BJ (cell line): ENCODE data around the gene EHBP1. TPM values are rescaled to one million over a fixed set of nuclear protein-coding genes. Genes with fewer than 3 reads are reported as not detected.

Source experiments
- CTCF ChIA-PET: fragments of 350-600 bp; formaldehyde crosslinking; extraction: SDS; loops from one replicate; lab custom pipeline; 2021; ENCODE audit warnings: antibody characterized with exemption, inconsistent platforms; lab: Yijun Ruan, JAX
- POLR2A ChIA-PET: fragments of 300-600 bp; sonication (Branson Sonifier 250); formaldehyde crosslinking; extraction: SDS; loops from one replicate; lab custom pipeline; 2021; ENCODE audit warnings: antibody characterized with exemption; lab: Charles Lee
- DNase-seq: peaks from one replicate; pipeline ENCODE4 v3.0.0-alpha.2; 2011; ENCODE audit warnings: low read depth
- H3K27me3 ChIP-seq: 2 replicates; pipeline ENCODE4 v1.6.0; 2011; ENCODE audit warnings: low read length; ENCODE audit not compliant: control insufficient read depth, insufficient read depth
- H3K36me3 ChIP-seq: 2 replicates; pipeline ENCODE4 v1.5.1; 2011; ENCODE audit warnings: low read length; ENCODE audit not compliant: control insufficient read depth, insufficient read depth
- H3K4me3 ChIP-seq: 2 replicates; pipeline ENCODE4 v1.5.1; 2011; ENCODE audit warnings: low read depth, mild to moderate bottlenecking, control low read depth, low read length
- polyA plus RNA-seq: library from polyadenylated mRNA; depleted of rRNA; stranded (reverse); fragments of >200 nt; gene quantifications from 2 replicates; pipeline ENCODE4 v1.2.3, GENCODE V29; 2011
- TF ChIP-seq, protein P1 (sequence below): IDR thresholded peaks from 2 replicates; pipeline ENCODE4 v1.5.1; 2011; ENCODE audit warnings: low read depth, mild to moderate bottlenecking, control low read depth, inconsistent platforms, low read length, moderate library complexity; ENCODE audit not compliant: insufficient read depth

Gene EHBP1
- polyA plus RNA-seq, 1 experiment = 43.8 TPM

DNA sequence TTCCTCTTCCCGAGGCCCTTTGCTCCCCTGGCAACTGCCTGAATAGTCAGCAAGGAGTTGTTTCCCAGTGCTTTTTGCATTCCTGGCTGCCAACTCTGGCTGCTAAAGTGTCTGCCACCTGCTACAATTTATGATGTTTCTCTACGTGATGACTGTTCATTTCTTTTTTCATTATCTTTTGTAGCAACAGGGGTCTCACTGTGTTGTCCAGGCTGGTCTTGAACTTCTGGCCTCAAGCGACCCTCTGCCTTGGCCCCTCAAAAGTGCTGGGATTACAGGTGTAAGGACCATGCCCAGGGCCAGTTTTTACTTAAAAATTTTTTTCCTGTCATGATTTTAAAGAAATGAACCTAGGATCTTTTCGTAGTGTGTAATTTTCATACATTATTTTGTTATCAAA, 11.3 kb downstream of the EHBP1 start:
- TF ChIP-seq, protein P1, sequence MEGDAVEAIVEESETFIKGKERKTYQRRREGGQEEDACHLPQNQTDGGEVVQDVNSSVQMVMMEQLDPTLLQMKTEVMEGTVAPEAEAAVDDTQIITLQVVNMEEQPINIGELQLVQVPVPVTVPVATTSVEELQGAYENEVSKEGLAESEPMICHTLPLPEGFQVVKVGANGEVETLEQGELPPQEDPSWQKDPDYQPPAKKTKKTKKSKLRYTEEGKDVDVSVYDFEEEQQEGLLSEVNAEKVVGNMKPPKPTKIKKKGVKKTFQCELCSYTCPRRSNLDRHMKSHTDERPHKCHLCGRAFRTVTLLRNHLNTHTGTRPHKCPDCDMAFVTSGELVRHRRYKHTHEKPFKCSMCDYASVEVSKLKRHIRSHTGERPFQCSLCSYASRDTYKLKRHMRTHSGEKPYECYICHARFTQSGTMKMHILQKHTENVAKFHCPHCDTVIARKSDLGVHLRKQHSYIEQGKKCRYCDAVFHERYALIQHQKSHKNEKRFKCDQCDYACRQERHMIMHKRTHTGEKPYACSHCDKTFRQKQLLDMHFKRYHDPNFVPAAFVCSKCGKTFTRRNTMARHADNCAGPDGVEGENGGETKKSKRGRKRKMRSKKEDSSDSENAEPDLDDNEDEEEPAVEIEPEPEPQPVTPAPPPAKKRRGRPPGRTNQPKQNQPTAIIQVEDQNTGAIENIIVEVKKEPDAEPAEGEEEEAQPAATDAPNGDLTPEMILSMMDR = no peak
- Histone ChIP-seq H3K4me3 (no peak overlapping the region), H3K36me3 (peaks cover 3% of the 10 kb centered on the region; the same call in 1 of the 2 replicates), H3K27me3 (no peaks in the 10 kb centered on the region)
- POLR2A ChIA-PET = no interaction called here
- CTCF ChIA-PET = no interaction called here
- DNase-seq = no peak

GRCh38 chr2:62717503-62718081, 12.1 kb downstream of the EHBP1 start:
- ChIA-PET POLR2A (no interaction called here), CTCF (no interaction called here)
- no peak for DNase-seq
- H3K4me3 ChIP-seq = no peak overlapping the region
- 0 out of 2 replicates have a peak, but pooled peaks cover 1% of the 10 kb centered on the region for H3K36me3 ChIP-seq
- TF ChIP-seq, protein P1 = no peak
- no peaks in the 10 kb centered on the region for H3K27me3 ChIP-seq

DNA sequence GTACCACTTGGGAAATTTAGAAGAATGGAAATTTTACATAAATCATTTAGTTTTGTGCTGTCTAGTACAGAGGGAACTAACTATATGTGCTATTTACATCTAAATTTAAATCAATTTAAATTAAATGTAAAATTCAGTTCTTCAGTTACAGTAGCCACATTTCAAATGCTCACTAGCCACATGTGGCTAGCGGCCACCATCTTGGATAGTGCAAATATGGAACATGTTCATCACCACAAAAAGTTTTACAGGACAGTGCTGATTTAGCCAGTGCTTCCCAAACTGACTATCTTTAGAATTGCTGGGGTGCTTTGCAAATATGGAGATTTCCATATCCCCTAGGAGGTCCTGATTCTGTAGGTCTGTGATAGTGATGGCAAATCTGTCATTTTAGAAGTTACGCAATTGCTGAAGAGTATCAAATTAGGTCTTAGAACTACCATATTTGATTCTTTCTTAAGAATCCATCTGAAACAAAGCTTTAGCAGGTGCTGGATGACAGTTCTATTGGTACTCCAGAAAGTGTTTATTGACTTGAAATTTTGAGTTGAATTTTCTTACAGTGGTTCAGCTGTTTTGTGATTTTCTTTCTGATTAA, 12.8 kb downstream of the EHBP1 start:
- TF ChIP-seq, protein P1 = no peak
- DNase-seq = no peak
- Histone ChIP-seq H3K4me3 (no peak overlapping the region), H3K36me3 (0 out of 2 replicates have a peak, but pooled peaks cover 1% of the 10 kb centered on the region), H3K27me3 (no peaks in the 10 kb centered on the region)
- ChIA-PET CTCF (no interaction called here), POLR2A (interaction anchor here (0.6 kb wide), 1 partner anchor 267 kb away, joined by 3 read pairs; no protein-coding TSS in a partner anchor)

GRCh38 chr2:62719757-62720156, 14.2 kb downstream of the EHBP1 start:
- Histone ChIP-seq H3K36me3 (peaks cover 1% of the 10 kb centered on the region; the same call in 1 of the 2 replicates), H3K4me3 (no peak overlapping the region), H3K27me3 (no peaks in the 10 kb centered on the region)
- CTCF ChIA-PET = no interaction called here
- POLR2A ChIA-PET = no interaction called here
- TF ChIP-seq, protein P1 = no peak
- DNase-seq = no peak

DNA sequence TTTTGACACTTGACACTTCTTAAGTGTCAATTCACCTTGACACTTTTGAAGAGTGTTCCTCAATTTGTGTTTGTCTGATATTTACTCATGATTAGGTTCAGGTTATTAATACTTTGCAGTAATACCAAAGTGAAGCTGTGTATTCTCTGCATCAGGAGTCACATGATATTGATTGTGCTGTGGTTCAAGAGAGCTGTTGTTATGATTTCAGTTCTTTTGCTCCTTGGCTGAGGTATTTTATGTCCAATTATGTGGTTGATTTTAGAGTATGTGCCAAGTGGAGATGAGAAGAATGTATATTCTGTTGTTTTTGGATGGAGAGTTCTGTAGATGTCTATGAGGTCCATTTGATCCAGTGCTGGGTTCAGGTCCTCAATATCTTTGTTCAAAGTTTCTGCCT, 17.2 kb downstream of the EHBP1 start:
- TF ChIP-seq, protein P1 = no peak
- ChIA-PET POLR2A (no interaction called here), CTCF (no interaction called here)
- H3K27me3 ChIP-seq = no peaks in the 10 kb centered on the region
- no peaks in the 10 kb centered on the region; the same call in 1 of the 2 replicates for H3K36me3 ChIP-seq
- no peak for DNase-seq
- H3K4me3 ChIP-seq = no peak overlapping the region
